ENCODE measurements around the gene UNK. TPM values are rescaled to one million over a fixed set of nuclear protein-coding genes. Genes with fewer than 3 reads are reported as not detected.
"Not testable (repeated sequence)": the region's sequence is repeated elsewhere in the genome, so short reads cannot be mapped to it uniquely, and the experiment has no call there.

UNK gene
- total and polyA plus RNA-seq, 2 donors (not counting 3 experiments of a cell fraction or from before 2014, with no cell fraction given) = 18.0 to 23.2 TPM

DNA sequence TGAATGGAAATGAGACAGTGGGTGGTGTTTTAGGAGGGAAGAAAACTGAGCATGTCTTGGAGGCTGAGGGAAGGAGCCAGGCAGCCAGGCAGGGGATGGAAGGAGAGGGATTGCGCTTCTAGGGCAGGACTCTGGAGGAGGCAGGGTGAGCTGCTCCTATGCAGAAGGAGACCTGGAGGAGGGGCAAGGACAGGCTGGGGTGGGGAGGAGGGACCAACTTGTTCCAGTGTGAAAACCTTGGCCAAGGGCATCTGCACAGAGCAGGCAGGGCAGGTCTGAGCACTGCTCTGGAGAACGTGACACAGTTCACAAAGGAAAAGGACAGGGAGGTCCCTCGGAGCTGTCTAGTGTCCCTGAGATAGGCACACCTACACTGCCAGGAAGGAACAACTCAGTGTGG is 25.1 kb upstream of the UNK start:
- POLR2A ChIA-PET = no interaction called here
- H3K27ac ChIP-seq (ENCODE audit: insufficient read depth, low read depth, low read length) = no peak overlapping the region
- no peak overlapping the region for H3K9ac ChIP-seq (replicated peaks; ENCODE audit: extremely low read depth, insufficient read depth, low read length)
- BruUV-seq (replicated peaks) = no TSS peak
- FAIRE-seq = no peak
- no peak for DNase-seq (ENCODE audit: low read depth, low spot score)
- peaks cover 11% of the 10 kb centered on the region for H3K4me1 ChIP-seq (ENCODE audit: control insufficient read depth, extremely low read depth, insufficient read depth, low read length)
- no peak overlapping the region for H3K4me2 ChIP-seq (ENCODE audit: insufficient read depth, low read length)
- H3K79me2 ChIP-seq (ENCODE audit: control insufficient read depth, insufficient read depth, low read length) = no peaks in the 10 kb centered on the region
- no peak overlapping the region for H2AFZ ChIP-seq (ENCODE audit: low read depth, low read length)
- no peak overlapping the region for H3K4me3 ChIP-seq (replicated peaks in 1 of 3; ENCODE audit: insufficient read depth in 1 of 3, low read depth in 1 of 3, low read length in 3 of 3)
- TF ChIP-seq EZH2 (IDR thresholded peaks at IDR 0.05; ENCODE audit: borderline replicate concordance, low read depth, low read length, severe bottlenecking) (no peak), FOS (IDR thresholded peaks at IDR 0.05; ENCODE audit: borderline replicate concordance, insufficient read depth, low read length) (no peak), GATA2 (IDR thresholded peaks at IDR 0.05; ENCODE audit: insufficient read depth, insufficient read length, low read depth, low read length) (no peak), POLR2A (IDR thresholded peaks at IDR 0.05; ENCODE audit: low read depth, low read length) (no peak), POLR2AphosphoS5 (IDR thresholded peaks at IDR 0.05; ENCODE audit: insufficient read depth, low read depth, low read length) (no peak), JUN (IDR thresholded peaks at IDR 0.05; ENCODE audit: borderline replicate concordance, insufficient read depth, insufficient read length, low read depth) (no peak), MYC (IDR thresholded peaks at IDR 0.05; ENCODE audit: low read depth, low read length) (no peak)
- TF ChIP-seq, protein P1, sequence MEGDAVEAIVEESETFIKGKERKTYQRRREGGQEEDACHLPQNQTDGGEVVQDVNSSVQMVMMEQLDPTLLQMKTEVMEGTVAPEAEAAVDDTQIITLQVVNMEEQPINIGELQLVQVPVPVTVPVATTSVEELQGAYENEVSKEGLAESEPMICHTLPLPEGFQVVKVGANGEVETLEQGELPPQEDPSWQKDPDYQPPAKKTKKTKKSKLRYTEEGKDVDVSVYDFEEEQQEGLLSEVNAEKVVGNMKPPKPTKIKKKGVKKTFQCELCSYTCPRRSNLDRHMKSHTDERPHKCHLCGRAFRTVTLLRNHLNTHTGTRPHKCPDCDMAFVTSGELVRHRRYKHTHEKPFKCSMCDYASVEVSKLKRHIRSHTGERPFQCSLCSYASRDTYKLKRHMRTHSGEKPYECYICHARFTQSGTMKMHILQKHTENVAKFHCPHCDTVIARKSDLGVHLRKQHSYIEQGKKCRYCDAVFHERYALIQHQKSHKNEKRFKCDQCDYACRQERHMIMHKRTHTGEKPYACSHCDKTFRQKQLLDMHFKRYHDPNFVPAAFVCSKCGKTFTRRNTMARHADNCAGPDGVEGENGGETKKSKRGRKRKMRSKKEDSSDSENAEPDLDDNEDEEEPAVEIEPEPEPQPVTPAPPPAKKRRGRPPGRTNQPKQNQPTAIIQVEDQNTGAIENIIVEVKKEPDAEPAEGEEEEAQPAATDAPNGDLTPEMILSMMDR (IDR thresholded peaks at IDR 0.05; ENCODE audit: extremely low read depth in 1 of 2, insufficient read depth in 1 of 2, low read depth in 1 of 2, low read length in 2 of 2) = no peak
- TF ChIP-seq, protein P2, sequence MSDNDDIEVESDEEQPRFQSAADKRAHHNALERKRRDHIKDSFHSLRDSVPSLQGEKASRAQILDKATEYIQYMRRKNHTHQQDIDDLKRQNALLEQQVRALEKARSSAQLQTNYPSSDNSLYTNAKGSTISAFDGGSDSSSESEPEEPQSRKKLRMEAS (IDR thresholded peaks at IDR 0.05; ENCODE audit: insufficient read depth, insufficient read length) = no peak
- dilution Hi-C loops (cut with MboI; ENCODE audit: extremely low pct_ligation_motif_present, low sequenced_read_pairs) = no loop called here
- H3K36me3 ChIP-seq (ENCODE audit: control insufficient read depth in 2 of 2, extremely low read depth in 1 of 2, insufficient read depth in 2 of 2, low read length in 2 of 2) = peaks cover 0 to 2% of the 10 kb centered on the region in 2 experiments
- no peaks in the 10 kb centered on the region for H3K9me1 ChIP-seq (replicated peaks; ENCODE audit: control insufficient read depth, extremely low read depth, insufficient read depth, low read length)
- H3K9me3 ChIP-seq (replicated peaks; ENCODE audit: control insufficient read depth, insufficient read depth, low read length) = no peaks in the 10 kb centered on the region
- H3K27me3 ChIP-seq (ENCODE audit: control insufficient read depth in 2 of 2, insufficient read depth in 2 of 2, low read length in 2 of 2) = no peaks in the 10 kb centered on the region
- CTCF ChIA-PET = interaction anchor here (1.0 to 1.4 kb wide), 3 partner anchors 9 to 126 kb away, joined by 3 to 12 read pairs (median 6); partner anchors contain the start of gene SMIM5
- no peaks in the 10 kb centered on the region for H4K20me1 ChIP-seq (replicated peaks; ENCODE audit: control insufficient read depth, extremely low read depth, insufficient read depth, low read length)
- intact Hi-C loops (cut with micrococcal nuclease) = no loop called here

DNA sequence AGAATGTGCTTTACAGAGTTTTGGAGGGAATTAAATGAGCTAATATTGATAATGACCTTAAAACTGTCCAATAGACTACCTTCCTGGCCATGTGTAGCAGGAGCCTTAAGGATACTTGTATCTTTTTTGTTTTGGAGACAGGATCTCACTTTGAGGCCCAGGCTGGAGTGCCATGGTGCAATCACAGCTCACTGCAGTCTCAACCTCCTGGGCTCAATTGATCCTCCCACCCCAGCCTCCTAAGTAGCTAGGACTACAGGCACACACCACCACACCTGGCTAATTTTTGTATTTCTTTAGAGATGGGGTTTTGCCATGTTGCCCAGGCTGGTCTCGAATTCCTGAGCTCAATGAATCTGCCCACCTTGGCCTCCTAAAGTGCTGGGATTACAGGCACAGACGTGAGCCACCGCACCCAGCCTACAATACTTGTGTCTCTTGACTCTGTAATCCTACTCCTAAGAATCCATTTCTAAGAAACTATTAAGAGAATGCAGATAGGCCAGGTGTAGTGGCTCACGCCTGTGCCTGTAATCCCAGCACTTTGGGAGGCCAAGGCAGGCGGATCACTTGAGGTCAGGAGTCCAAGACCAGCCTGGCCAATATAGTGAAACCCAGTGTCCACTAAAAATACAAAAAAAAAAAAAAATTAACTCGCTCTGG is 24.5 kb upstream of the UNK start:
- FAIRE-seq = peak; percentile 26
- H3K9me1 ChIP-seq (replicated peaks; ENCODE audit: control insufficient read depth, extremely low read depth, insufficient read depth, low read length); H3K9me3 ChIP-seq (replicated peaks; ENCODE audit: control insufficient read depth, insufficient read depth, low read length); H3K27ac ChIP-seq (ENCODE audit: insufficient read depth, low read depth, low read length); H3K27me3 ChIP-seq (ENCODE audit: control insufficient read depth in 2 of 2, insufficient read depth in 2 of 2, low read length in 2 of 2); H3K79me2 ChIP-seq (ENCODE audit: control insufficient read depth, insufficient read depth, low read length); H3K4me3 ChIP-seq (replicated peaks in 1 of 3; ENCODE audit: insufficient read depth in 1 of 3, low read depth in 1 of 3, low read length in 3 of 3); H3K4me2 ChIP-seq (ENCODE audit: insufficient read depth, low read length); DNase-seq (ENCODE audit: low read depth, low spot score); H3K9ac ChIP-seq (replicated peaks; ENCODE audit: extremely low read depth, insufficient read depth, low read length); H3K36me3 ChIP-seq (ENCODE audit: control insufficient read depth in 2 of 2, extremely low read depth in 1 of 2, insufficient read depth in 2 of 2, low read length in 2 of 2); BruUV-seq (replicated peaks); H2AFZ ChIP-seq (ENCODE audit: low read depth, low read length); dilution Hi-C loops (cut with MboI; ENCODE audit: extremely low pct_ligation_motif_present, low sequenced_read_pairs); H4K20me1 ChIP-seq (replicated peaks; ENCODE audit: control insufficient read depth, extremely low read depth, insufficient read depth, low read length); intact Hi-C loops (cut with micrococcal nuclease): not testable (repeated sequence)
- ChIA-PET CTCF (interaction anchor here (0.8 to 1.4 kb wide), 5 partner anchors 10 to 127 kb away, joined by 3 to 12 read pairs (median 4); partner anchors contain the start of gene SMIM5), POLR2A (interaction anchor here (0.7 kb wide), 1 partner anchor 169 kb away, joined by 4 read pairs; no protein-coding TSS in a partner anchor)
- peaks cover 11% of the 10 kb centered on the region for H3K4me1 ChIP-seq (ENCODE audit: control insufficient read depth, extremely low read depth, insufficient read depth, low read length)
